NCI-H748 (cell line): ENCODE data around the gene COL20A1.

Source experiments
- DNase-seq: peaks from one replicate; lab custom pipeline; 2025; ENCODE audit not compliant: unreplicated experiment; lab: John Stamatoyannopoulos, UW

COL20A1 gene

GRCh38 chr20:63306673-63307537 is 13.9 kb downstream of the COL20A1 start:
- DNase-seq: no peak

DNA sequence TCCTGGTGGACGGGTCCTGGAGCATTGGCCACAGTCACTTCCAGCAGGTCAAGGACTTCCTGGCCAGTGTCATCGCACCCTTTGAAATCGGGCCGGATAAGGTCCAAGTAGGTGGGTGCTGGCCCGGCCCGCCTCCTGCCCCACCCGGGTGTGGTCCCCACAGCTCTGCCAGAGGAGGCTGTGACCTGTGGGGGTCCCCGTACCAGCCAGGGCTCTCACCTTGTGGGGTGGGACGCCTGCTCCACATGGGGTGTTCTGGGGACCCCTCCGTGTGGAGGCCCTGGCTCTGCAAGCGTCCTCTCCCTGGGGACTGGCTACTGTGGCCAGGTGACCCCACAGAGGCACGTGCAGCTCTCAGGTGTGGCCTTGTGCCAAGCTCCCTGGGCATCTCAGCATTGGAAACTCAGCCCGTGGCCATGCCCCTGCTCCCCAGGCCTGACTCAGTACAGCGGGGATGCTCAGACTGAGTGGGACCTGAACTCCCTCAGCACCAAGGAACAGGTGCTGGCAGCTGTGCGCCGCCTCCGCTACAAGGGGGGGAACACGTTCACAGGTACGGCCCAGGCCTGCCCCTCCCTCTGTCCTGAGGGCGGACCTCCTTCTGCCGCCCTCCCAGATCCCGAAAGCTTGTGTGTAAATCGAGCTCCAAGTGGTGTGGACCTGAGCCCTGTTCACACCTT is 14.7 kb downstream of the COL20A1 start:
- DNase-seq: no peak

- DNase-seq: no peak
Observed at GRCh38 chr20:63308218-63308911, 15.4 kb downstream of the COL20A1 start.

DNA sequence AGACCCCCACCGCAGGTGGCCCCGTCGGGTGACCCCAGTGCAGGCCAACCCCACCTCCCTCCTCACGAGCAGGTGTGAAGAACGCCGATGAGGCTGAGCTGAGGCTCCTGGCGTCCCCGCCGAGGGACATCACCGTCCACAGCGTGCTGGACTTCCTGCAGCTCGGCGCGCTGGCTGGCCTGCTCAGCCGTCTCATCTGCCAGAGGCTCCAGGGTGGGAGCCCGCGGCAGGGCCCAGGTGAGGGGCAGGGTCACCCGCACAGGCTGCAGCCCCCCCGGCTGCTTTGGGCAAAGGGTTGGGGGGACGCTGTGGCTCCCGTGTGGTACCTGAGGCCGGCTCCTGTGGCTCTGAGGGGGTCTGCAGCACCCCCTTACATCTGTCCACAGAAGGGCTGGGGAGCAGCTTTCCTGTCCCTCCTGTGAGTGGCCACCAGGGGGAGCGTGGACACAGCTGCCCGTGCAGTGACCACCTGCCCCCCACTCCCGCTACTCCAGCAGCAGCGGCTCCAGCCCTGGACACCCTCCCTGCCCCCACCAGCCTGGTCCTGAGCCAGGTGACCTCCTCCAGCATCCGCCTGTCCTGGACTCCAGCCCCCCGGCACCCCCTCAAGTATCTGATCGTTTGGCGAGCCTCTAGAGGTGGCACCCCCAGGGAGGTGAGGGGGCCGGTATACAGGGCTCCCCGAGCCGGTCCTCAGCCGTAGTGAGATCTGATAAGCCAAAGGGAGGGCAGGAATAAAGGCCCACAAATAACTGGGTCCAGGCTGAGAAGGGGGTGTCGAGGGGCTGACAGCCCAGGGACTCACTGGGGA is 16.5 kb downstream of the COL20A1 start:
- DNase-seq: peak; percentile 52

DNA sequence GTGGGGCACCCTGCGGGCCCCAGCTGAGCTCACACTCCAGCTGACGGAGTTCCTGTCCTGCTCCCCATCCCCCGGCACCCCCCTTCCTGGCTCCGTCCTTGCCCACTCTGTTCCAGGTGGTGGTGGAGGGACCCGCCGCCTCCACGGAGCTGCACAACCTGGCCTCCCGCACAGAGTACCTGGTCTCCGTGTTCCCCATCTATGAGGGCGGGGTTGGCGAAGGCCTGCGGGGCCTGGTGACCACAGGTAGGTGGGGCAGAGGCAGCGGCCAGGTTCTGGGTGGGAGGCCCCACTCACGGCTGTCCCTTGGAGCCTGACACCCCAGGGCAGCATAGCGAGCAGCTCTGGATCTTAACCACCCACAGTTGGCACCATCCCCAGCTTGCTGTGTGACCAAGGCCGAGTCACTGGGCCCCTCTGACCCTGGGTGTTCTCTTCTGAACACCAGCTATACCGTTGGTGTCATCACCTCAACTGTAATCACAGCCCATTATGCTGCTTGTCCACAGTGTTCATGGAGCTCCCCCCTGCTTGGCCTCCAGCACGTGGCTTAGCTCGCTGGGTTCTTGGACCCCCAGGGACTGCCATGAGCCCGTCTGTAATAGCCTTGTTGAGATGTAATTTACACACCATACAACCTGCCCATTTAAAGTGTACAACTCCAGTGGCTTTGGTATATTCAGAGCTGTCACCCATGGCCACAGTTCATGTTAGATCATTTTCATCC is 17.4 kb downstream of the COL20A1 start:
- DNase-seq: no peak

DNA sequence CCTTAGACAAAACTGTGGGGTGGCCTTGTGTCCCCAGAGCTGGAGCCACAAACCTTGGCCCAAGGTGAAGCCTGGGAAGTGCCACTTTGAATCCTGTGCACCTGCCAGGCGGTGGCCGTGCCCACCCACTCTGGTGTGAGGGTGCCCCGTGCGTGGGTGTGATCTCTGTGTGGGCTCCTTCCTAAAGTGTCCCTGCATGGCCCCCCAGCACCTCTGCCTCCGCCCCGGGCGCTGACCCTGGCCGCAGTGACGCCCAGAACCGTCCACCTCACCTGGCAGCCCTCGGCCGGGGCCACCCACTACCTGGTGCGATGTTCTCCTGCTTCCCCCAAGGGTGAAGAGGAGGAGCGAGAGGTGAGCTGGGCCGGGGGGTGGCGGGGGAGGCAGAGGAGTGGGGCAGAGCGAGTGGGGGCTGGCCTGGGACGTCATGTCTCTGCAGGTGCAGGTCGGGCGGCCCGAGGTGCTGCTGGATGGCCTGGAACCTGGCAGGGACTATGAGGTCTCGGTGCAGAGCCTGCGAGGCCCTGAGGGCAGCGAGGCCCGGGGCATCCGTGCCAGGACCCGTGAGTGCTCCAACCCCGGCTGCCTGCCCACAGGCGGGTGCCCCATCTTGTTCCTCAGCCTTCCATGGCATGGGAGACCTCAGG is 18.3 kb downstream of the COL20A1 start:
- DNase-seq: no peak

DNA sequence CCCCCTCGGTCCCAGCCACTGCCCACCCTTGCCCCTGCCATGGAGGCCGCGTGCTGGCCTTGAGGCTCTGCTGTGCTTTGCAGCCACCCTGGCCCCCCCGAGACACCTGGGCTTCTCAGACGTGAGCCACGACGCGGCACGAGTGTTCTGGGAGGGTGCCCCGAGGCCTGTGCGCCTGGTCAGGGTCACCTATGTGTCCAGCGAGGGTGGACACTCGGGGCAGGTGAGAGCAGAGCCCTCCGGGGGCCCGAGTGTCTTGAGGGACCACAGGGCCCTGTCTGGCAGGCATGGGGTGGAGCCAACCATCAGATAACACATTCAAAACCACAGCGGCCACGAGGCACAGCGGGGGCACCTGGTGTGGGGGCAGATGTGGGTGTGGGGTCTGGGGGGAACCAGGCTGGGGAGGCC is 18.9 kb downstream of the COL20A1 start:
- no peak for DNase-seq

GRCh38 chr20:63312273-63312672 is 19.3 kb downstream of the COL20A1 start:
- DNase-seq: no peak

DNA sequence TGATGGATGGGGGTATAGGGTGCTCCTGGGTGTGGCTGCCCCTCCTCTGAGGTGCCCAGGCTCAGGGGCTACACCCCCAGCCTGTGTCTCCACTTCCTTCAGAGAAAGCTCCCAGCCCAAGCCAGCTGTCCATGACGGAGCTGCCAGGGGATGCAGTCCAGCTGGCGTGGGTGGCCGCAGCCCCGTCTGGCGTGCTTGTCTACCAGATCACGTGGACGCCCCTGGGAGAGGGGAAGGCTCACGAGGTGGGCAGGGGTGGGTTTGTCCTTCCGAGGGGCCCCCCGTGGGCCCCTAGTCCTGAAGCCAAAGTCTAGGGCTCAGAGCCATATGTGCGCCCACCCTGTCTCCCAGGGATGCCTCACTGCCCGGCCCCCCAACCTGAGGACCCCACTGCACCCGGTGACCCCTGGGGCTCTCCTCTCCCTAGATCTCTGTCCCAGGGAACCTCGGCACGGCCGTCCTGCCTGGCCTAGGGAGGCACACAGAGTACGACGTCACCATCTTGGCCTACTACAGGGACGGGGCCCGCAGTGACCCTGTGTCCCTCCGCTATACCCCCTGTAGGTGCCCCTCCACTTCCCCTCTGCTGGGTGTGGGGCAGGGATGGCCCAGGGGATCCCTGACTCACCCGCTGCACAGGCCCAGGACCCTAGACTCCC is 19.8 kb downstream of the COL20A1 start:
- DNase-seq: no peak

GRCh38 chr20:63313349-63314014 is 20.5 kb downstream of the COL20A1 start:
- no peak for DNase-seq

- no peak for DNase-seq
Observed at GRCh38 chr20:63314015-63314471, 21.1 kb downstream of the COL20A1 start.

- no peak for DNase-seq
Observed at GRCh38 chr20:63314566-63315239, 21.7 kb downstream of the COL20A1 start.

DNA sequence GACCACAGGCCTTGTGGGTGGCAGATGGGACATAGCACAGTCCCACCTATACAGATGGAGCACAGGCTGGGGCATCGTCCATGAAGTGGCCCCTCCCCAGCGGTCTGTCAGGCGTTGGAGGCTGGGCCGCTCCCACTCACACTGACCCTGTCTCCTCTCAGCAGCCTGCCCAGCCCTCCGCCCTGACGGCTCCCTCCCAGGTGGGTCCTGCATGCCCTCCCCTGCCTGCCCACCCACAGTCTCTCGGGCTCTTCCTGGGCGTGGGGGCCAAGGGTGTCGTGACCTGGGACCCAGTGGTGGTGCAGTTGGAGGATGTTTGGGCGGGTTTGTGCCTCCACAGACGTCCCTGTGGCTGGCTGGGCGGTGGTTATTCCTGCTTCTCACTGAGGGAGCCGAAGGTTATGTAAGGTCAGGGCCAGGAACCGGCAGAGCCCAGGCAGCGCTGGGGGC is 22.3 kb downstream of the COL20A1 start:
- no peak for DNase-seq

- no peak for DNase-seq
Observed at GRCh38 chr20:63315731-63316491, 22.9 kb downstream of the COL20A1 start.

GRCh38 chr20:63316502-63316921 is 23.5 kb downstream of the COL20A1 start:
- DNase-seq: no peak

DNA sequence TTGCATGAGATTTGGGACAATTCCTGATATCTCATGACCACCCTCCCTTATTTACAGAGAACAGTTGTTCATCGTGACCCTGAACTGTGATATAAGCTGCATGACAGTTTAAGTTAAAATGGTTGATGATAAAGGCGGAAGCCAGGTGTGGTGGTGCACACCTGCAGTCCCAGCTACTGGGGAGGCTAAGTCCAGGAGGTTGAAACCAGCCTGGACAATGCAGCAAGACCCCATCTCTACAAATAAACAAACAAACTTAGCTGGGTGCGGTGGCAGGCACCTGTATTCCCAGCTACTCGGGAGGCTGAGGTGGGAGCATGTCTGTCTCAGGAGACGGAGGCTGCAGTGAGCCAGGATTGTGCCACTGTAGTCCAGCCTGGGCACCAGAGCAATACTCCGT is 24.1 kb downstream of the COL20A1 start:
- no peak for DNase-seq

DNA sequence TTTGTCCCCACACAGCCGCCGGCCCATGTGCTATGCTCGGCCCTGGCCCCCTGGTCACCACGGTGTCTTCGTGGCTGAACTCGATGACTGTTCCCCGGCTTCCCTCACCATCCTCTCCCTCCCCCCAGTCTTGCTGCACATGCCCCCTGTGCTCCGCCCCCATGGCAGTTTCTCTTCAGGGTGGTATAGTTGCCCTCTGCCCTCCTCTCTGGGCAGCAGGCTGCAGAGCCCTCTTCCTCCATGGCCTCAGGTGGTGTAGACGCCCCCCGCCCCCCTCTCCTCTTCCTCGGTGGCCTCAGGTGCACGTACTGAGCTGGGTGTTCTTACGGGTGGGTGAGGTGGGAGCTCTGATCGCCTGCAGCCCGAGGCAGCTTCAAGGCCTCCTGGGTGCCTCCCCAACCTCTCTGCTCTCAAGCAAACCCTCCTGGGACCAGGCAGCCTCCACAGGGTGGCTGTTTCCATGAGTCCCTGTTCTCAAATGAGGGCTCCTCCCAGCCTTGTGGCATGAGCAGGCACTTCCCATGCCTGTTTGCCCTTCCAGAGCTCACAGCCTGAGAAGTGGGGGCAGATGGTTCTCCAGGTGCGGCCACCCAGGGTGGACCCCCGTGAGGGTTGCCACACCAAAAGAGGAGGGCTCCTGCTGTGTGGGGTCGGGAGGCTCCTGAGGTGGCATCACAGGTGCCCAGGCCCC is 24.8 kb downstream of the COL20A1 start:
- DNase-seq: no peak
